ENCODE measurements around the gene TPRN.

Gene TPRN

DNA sequence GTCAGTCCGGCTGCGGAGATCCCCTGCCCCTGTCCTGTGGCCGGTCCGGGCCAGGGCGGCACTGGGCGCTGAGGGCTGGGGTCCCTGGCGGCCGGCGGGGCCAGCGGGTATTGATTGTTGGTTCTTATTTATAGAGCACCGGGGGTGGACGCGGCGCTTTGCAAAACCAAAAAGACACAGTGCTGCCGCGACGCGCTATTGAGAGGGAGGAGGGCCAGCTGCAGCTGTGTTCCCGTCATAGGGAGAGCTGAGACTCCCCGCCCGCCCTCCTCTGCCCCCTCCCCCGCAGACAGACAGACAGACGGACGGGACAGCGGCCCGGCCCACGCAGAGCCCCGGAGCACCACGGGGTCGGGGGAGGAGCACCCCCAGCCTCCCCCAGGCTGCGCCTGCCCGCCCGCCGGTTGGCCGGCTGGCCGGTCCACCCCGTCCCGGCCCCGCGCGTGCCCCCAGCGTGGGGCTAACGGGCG is 33.2 kb downstream of the TPRN start:
- no peak for DNase-seq
- in situ Hi-C loops (cut with MboI; ENCODE audit: low pct_unique_long_range_greater_than_20kb, low sequenced_read_pairs): no loop called here

DNA sequence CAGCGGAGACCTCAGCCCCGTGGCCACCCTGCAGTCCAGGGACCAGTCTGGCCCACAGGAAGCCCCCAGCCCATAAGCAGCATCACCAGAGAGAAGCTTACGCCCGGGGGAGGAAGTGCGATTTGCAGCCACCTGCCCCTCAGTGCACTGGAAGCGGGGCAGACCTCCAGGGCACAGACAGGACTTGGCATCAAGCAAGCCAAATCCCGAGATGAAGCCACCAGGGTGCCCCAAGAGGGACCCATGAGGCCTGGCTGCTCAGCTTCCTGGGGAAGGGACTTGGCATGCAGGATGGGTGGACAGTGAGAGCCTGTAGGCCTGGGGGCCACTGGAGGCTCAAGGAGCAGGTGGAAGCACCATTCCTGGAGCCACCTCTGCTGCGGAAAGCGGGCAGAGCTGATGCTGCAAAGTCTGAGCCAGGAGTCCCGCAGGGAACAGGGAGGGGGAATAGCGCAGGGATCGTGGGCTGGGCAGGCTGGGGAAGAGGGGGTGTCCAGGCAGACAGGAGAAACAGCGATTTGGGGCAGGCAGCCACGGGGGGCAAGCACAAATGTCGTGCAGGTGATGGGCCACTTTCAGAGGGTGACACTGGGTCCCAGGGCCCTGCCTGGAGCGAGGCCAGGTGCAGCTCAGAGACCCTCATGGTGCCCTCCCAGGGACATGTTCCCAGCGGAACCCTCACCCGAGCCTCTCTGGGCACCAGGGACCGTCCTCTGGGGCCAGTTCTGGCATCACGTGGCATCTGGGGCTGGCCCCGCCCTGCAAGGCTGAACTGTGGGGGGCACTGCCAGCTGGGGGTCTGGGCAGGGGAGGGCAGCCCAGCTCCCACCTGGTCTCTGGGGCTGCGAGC is 33.9 kb downstream of the TPRN start:
- no peak for DNase-seq
- in situ Hi-C loops (cut with MboI; ENCODE audit: low pct_unique_long_range_greater_than_20kb, low sequenced_read_pairs): no loop called here

DNA sequence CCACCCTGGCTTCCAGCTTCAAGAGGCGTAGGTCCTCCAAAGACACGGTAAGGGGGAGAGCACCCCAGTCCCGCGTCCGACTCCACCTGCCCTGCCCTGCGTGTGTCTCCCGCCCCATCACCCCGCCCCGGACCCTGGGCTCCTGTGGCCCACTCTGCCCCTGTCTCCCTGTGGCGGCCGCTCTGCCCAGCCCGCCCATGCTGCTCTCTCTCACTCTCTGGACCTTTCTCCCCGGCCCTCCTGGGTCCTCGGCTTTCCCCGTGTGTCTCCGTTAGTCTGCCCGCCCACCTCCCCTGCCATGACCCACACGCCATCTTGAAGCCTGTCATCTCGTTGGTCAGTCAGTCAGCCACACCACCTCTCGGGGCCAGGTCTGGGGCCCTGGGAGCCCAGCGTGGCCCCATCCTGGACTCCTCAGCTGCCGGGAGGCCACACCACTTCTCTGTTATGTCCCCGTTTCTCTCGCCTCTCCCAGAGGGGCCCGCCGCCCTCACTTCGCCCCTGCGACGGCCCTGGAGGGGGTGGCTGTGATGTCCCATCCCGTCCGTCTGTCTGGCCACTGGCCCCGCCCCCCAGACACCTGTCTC is 35.2 kb downstream of the TPRN start:
- in situ Hi-C loops (cut with MboI; ENCODE audit: low pct_unique_long_range_greater_than_20kb, low sequenced_read_pairs): no loop called here
- no peak for DNase-seq

DNA sequence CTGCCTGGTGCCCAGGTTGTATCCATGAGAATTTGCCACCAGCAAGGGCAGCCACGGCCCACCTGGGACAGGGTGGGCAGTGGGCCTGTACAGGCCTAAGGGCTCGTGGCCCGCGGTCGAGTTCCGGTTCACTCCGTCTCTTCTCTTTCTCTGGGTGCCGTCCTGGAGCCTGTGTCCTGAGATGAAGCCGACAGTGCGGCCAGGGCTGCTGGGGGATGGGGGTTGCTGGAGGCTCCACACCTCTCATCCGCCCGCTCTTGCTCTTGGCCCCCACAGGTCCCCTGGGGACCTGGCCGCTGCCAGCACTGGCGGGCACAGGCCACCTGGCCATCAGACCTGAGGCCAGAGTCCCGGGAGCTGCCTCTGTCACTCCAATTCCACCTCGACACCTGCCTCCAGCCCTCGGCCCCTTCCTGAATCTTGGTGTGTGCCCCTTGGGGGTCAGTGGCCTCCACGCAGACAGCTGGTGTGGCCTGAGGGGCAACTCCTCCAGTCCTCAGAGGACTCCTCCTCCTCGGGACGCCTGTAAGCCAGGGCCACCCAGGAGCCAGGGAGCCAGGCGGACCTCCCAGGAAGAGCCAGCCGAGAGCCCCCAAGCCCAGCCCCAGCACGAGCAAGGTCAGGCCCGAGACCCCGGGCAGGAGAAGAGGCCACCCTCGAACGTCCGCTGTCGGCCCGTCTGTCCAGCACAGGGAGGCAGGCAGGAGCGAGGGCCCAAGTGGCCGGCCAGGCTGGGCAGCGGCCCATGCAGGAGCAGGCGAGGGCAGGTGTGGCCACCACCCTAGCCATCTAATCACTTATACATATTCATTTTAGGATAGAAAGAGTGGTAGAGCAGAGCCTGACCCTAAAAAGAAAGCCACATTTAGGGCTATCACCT is 35.9 kb downstream of the TPRN start:
- in situ Hi-C loops (cut with MboI; ENCODE audit: low pct_unique_long_range_greater_than_20kb, low sequenced_read_pairs): no loop called here

DNA sequence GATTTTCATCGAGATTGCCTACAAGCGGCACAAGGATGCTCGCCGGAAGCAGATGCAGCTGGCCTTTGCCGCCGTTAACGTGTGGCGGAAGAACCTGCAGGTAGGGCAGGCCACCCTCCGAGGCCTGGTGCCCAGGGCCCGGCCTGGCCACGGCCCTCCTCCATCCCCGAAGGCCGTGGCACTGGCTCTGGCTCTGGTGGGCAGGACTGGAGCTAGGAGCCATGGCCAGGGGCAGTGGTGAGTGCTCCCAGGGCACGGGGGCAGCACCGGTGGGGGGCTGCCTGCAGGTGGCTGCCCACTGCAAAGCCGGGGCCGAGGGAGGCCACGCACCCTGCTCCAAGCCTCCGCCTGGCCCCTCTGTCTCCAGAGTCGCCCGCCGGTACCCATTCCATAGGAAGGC is 36.7 kb downstream of the TPRN start:
- DNase-seq: no peak
- in situ Hi-C loops (cut with MboI; ENCODE audit: low pct_unique_long_range_greater_than_20kb, low sequenced_read_pairs): no loop called here

More for the DNA sequence above, 35.9 kb downstream of the TPRN start:
- no peak for DNase-seq

DNA sequence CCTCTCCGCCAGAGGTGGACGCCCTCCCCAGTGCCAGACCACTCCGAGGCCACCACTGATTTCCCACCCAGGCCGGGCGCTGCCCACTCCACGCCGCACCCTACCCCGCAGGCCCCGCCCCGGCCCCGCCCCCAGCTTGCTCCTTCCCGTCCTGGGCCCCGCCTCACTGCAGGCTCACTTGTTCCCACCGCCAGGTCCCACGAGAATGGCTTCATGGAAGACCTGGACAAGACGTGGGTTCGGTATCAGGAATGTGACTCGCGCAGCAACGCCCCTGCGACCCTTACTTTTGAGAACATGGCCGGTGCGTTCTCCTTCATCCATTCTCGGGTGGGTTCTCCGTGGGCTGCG is 37.2 kb downstream of the TPRN start:
- in situ Hi-C loops (cut with MboI; ENCODE audit: low pct_unique_long_range_greater_than_20kb, low sequenced_read_pairs): no loop called here
- DNase-seq: no peak

DNA sequence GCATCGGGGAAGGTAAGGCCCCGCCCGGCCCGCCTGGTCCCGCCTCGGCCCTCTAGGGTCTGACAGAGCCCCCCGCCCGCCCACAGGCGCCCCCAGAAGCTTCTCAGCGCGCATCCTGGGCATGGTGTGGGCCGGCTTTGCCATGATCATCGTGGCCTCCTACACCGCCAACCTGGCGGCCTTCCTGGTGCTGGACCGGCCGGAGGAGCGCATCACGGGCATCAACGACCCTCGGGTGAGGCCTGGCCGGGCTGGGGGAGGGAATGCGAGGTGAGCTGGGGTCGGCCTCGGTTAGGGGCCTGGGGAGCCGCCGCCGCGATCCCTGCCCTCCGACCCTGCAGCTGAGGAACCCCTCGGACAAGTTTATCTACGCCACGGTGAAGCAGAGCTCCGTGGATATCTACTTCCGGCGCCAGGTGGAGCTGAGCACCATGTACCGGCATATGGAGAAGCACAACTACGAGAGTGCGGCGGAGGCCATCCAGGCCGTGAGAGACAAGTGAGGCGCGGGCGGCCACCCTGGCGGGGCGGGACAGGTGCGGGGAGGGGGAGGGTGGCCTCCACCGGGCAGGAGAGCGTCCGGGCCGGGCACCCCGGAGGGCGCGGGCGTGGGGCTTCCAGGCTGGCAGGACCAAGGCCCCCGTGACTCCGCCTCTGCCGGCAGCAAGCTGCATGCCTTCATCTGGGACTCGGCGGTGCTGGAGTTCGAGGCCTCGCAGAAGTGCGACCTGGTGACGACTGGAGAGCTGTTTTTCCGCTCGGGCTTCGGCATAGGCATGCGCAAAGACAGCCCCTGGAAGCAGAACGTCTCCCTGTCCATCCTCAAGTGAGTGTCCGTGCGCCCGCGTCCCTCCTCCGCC is 37.8 kb downstream of the TPRN start:
- DNase-seq: no peak
- in situ Hi-C loops (cut with MboI; ENCODE audit: low pct_unique_long_range_greater_than_20kb, low sequenced_read_pairs): no loop called here

DNA sequence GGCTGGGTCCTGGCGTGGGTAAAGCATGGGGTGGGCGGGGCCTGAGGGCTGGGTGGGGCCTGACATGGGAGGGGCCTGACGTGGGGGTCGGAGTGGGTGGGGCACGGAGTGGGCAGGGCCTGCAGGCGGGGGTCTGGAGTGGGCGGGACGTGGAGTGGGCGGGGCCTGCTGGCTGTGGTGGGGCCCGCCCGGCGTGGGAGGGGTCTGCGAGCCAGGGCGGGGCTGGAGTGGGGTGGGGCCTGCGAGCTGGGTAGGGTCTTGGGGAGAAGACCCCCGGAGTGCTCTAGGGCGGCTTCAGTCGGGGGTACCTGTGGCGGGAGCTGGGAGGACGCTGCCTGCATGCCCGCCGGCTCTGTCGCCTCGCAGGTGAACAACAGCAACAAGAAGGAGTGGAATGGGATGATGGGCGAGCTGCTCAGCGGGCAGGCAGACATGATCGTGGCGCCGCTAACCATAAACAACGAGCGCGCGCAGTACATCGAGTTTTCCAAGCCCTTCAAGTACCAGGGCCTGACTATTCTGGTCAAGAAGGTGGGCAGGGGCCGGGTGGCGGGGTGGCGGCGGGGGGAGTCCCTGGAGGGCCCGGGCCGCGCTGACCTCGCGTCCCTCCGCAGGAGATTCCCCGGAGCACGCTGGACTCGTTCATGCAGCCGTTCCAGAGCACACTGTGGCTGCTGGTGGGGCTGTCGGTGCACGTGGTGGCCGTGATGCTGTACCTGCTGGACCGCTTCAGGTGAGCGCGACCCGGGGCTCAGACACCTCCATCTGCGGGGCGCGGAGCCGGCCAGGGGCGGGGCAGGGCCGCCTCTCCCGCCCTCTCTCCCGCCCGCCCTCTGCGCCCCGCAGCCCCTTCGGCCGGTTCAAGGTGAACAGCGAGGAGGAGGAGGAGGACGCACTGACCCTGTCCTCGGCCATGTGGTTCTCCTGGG is 38.7 kb downstream of the TPRN start:
- in situ Hi-C loops (cut with MboI; ENCODE audit: low pct_unique_long_range_greater_than_20kb, low sequenced_read_pairs): no loop called here
- no peak for DNase-seq

DNA sequence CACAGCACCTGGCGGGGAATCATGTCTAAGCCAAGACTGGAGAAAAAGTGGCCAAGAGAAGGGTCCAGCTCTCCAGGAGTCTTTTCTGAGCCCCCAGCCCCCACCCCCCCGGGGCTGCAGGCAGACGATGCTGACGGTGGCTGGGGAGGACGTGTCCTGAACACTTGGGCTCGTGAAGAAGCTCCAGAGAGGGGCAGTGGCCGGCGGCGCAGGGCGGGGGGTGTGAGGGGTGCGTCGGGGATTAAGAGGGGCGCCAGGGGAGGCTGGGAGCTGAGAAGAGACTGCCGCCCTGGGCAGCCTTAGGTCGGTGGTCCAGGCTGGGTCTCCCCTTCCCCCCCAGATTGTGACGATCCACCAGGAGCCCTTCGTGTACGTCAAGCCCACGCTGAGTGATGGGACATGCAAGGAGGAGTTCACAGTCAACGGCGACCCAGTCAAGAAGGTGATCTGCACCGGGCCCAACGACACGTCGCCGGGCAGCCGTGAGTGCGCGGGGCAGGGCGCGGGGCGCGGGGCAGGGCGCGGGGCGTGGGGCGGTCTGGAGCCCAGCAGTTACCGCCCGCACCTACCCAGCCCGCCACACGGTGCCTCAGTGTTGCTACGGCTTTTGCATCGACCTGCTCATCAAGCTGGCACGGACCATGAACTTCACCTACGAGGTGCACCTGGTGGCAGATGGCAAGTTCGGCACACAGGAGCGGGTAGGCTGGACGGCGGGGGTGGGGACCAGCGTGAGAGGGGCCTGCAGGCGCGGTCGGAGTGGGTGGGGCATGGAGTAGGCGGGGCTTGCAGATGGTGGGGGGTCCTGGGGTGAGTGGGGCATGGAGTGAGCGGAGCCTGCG is 39.6 kb downstream of the TPRN start:
- in situ Hi-C loops (cut with MboI; ENCODE audit: low pct_unique_long_range_greater_than_20kb, low sequenced_read_pairs): no loop called here
- DNase-seq: no peak

DNA sequence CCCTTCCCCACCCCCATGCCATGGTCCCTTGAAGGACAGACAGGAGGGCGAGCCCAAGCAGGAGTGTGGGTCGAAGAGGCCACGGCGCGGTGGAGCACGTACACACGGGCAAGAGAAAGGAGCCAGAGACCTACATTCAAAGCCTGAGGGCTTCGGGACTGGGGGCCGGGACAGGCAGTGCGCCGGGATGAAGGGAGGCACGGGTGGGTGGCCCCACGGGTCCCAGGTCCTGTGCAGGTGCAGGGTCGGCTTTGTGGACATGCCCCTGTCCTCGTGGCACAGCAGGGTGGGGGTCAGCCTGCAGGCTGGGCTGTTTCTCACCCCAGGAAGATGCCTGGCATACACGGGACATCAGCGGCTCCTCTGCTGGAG is 40.5 kb downstream of the TPRN start:
- no peak for DNase-seq
- in situ Hi-C loops (cut with MboI; ENCODE audit: low pct_unique_long_range_greater_than_20kb, low sequenced_read_pairs): no loop called here

DNA sequence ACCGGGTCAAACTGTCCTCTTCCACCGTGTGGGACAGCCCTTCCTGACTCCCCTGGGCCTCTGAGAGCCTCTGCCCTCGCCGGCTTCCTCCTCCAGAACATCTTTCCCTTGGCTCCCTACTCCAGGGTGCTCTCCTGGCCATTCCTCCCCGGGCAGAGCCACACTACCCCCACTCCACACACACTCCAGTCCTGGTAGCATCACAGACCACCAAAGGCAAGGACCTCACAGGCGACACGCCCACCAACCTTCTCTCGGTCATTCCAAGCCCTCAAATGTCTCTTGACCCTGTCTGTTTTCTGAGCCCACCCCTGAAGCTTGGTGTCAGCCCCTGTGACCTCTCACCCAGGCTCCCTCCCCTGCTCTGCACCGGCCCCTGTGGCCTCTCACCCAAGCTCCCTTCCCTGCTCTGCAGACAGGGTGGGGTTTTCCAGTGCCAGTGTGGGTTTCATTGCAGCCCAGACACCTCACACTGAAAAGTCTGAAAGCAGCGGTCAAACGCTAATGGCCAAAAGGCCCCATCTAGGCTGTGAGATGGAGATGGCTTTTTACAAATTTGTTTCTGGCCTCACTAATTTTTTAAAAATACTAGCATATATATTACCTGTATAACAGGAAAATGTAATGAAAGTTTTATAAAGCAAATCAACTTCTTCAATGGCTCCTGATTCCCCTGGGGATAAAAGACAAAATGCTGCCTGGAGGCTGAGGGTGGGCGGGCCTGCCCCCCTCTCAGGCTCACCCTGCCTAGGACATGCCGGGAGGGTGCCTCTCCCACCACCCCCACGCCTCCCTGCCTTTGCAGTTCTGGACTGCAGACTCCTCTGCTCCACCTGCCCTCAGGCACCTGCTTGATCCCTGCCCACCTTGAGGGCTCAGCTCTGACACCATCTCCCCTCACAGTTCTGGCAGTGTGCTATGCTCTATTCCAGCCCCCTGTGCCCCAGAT is 41.2 kb downstream of the TPRN start:
- DNase-seq: no peak
- in situ Hi-C loops (cut with MboI; ENCODE audit: low pct_unique_long_range_greater_than_20kb, low sequenced_read_pairs): no loop called here

DNA sequence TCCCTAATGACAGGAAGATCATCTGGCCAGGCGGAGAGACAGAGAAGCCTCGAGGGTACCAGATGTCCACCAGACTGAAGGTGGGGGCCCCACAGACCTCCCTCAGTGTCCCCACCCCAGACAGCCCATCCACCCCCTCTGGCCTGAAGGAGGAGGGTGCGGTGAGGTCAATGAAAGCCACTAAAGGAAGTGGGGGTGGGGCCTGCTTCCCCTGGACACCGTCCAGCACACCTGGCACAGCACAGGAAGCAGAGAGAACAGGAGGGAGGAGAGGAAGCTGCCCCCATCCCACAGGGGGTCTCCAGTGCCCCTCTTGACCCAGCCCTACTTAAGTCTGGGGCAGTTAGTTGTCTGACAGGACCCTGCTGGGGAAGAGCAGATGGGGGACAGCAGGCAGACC is 41.9 kb downstream of the TPRN start:
- no peak for DNase-seq
- in situ Hi-C loops (cut with MboI; ENCODE audit: low pct_unique_long_range_greater_than_20kb, low sequenced_read_pairs): no loop called here

DNA sequence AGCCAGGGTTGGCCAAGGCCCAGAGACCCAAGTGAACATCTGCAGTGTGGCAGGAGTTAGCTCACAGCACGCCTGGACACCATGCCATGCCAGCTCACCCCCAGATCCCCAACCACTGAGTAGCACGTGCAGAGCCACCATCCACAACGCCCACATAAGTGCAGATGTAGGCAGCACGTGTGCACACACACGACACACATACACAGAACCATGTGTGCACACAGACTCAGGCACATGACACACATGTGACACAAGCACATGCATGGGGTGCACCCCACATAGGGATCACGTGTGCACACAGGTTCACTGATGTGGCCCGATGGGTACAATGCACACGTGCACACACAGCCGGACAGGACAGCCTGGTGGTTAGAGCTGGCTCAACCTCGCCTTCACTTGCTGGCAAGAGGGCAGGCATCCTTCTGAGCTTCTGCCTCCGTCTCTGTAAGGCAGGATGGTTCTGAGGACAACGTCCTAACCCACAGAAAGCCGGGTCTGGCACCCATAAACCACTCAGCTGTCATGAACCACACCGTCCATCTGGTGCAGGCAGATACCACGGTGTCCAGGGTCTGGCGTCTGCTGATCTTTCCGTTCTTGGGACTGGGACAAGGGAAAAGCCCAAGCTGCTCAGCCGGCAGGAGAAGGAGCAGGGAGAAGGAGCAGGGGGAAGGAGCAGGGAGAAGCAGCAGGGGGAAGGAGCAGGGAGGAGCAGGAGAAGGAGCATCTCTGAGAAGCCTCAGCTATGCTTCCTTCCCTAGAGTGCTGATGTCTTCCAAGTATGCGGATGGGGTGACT is 42.7 kb downstream of the TPRN start:
- DNase-seq: no peak
- in situ Hi-C loops (cut with MboI; ENCODE audit: low pct_unique_long_range_greater_than_20kb, low sequenced_read_pairs): no loop called here

DNA sequence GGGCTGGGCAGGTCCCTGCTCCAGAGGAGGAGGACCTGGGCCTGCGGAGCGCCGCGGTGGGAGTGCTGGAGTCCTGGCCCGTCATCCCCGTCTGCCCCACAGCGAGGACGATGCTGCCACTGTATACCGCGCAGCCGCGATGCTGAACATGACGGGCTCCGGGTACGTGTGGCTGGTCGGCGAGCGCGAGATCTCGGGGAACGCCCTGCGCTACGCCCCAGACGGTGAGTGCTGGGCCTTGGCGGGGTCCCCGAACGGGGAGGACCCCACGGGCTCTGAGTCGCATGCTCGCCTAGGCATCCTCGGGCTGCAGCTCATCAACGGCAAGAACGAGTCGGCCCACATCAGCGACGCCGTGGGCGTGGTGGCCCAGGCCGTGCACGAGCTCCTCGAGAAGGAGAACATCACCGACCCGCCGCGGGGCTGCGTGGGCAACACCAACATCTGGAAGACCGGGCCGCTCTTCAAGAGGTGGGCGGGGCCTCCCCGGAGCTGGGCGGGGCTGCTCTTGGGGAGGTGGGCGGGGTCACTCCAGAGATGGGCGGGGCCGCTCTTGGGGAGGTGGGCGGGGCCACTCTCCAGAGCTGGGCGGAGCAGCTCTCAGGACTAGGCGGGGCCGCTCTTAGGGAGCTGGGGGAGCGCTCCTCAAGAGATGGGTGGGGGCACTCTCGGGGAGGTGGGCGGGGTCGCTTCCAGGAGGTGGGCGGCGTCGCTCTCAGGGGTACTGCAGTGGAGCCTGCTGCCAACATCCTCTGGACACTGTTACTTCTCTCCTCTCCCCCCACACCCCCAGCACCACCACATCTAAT is 43.8 kb downstream of the TPRN start:
- in situ Hi-C loops (cut with MboI; ENCODE audit: low pct_unique_long_range_greater_than_20kb, low sequenced_read_pairs): no loop called here

More for the DNA sequence above, 43.8 kb downstream of the TPRN start:
- no peak for DNase-seq
